Endothelial cell of umbilical vein (primary cell): ENCODE measurements around the gene MVK. TPM values are rescaled to one million over a fixed set of nuclear protein-coding genes. Genes with fewer than 3 reads are reported as not detected.

Experiments
- BruUV-seq: library from RNA; stranded (reverse); fragments of 400-500 nt; replicated peaks from 2 replicates; lab custom pipeline; 2021; lab: Mats Ljungman, UMichigan
- CTCF ChIA-PET: fragments of 300-600, 350-600 bp; sonication (Branson Sonifier 250); formaldehyde crosslinking; loops from one replicate; lab custom pipeline; 2021; ENCODE audit warnings: antibody characterized with exemption, inconsistent platforms; lab: Charles Lee
- POLR2A ChIA-PET: fragments of 300-600, 350-600 bp; sonication (Branson Sonifier 250); formaldehyde crosslinking; loops from one replicate; lab custom pipeline; 2021; ENCODE audit warnings: antibody characterized with exemption, inconsistent platforms; lab: Charles Lee
- DNase-seq: peaks from one replicate; pipeline ENCODE4 v3.0.0-alpha.2; 2011; ENCODE audit warnings: low read depth, low spot score
- FAIRE-seq: peaks from 2 replicates; lab custom pipeline; 2011; peaks lifted over from hg19 to GRCh38; lab: Jason Lieb, UNC
- H2AFZ ChIP-seq: 2 replicates; pipeline ENCODE4 v1.6.0; 2012; ENCODE audit warnings: low read depth, low read length, control low read depth, inconsistent platforms
- H3K27ac ChIP-seq: 2 replicates; pipeline ENCODE4 v1.5.1; 2011; ENCODE audit warnings: low read depth, mild to moderate bottlenecking, control low read depth, low read length, moderate library complexity; ENCODE audit not compliant: insufficient read depth
- H3K27me3 ChIP-seq, 2 experiments: 2 replicates each; pipeline versions ENCODE4 v1.6.0 to v1.6.1; 2011; ENCODE audit warnings: low read length in 2 of 2, mixed read lengths in 1 of 2; ENCODE audit not compliant: control insufficient read depth in 2 of 2, insufficient read depth in 2 of 2
- H3K36me3 ChIP-seq, 2 experiments: 2 replicates in 1 of 2; 3 replicates in 1 of 2; pipeline ENCODE4 v1.5.1; 2011; ENCODE audit warnings: low read length in 2 of 2, mild to moderate bottlenecking in 1 of 2, moderate library complexity in 1 of 2; ENCODE audit not compliant: control insufficient read depth in 2 of 2, insufficient read depth in 2 of 2; ENCODE audit errors: extremely low read depth in 1 of 2
- H3K4me1 ChIP-seq: 3 replicates; pipeline ENCODE4 v1.5.1; 2011; ENCODE audit warnings: mild to moderate bottlenecking, low read length; ENCODE audit not compliant: control insufficient read depth, insufficient read depth; ENCODE audit errors: extremely low read depth
- H3K4me2 ChIP-seq: 2 replicates; pipeline ENCODE4 v1.6.1; 2011; ENCODE audit warnings: low read length, control low read depth, mixed read lengths; ENCODE audit not compliant: insufficient read depth
- H3K4me3 ChIP-seq, 3 experiments: fragments of 200-600 bp in 1 of 3; sonication (generic), shearing (Covaris generic) in 1 of 3; replicated peaks in 1 of 3; 2 replicates each; pipeline ENCODE4 v1.5.1; 2011 to 2016; ENCODE audit warnings: control low read depth in 3 of 3, low read length in 3 of 3, mild to moderate bottlenecking in 2 of 3, inconsistent platforms in 1 of 3, low read depth in 1 of 3, moderate library complexity in 1 of 3; ENCODE audit not compliant: insufficient read depth in 1 of 3
- H3K79me2 ChIP-seq: 2 replicates; pipeline ENCODE4 v1.6.0; 2012; ENCODE audit warnings: low read length, inconsistent platforms; ENCODE audit not compliant: control insufficient read depth, insufficient read depth
- H3K9ac ChIP-seq: replicated peaks from 2 replicates; pipeline ENCODE3; 2011; ENCODE audit warnings: low read length, control low read depth; ENCODE audit not compliant: insufficient read depth; ENCODE audit errors: extremely low read depth
- H3K9me1 ChIP-seq: replicated peaks from 3 replicates; pipeline ENCODE4 v1.6.0; 2011; ENCODE audit warnings: mild to moderate bottlenecking, low read length; ENCODE audit not compliant: control insufficient read depth, insufficient read depth; ENCODE audit errors: extremely low read depth
- H3K9me3 ChIP-seq: replicated peaks from 2 replicates; pipeline ENCODE4 v1.5.1; 2012; ENCODE audit warnings: low read length, inconsistent platforms; ENCODE audit not compliant: control insufficient read depth, insufficient read depth
- H4K20me1 ChIP-seq: replicated peaks from 2 replicates; pipeline ENCODE3; 2011; ENCODE audit warnings: mild to moderate bottlenecking, low read length; ENCODE audit not compliant: control insufficient read depth, insufficient read depth; ENCODE audit errors: extremely low read depth
- CTCF ChIP-seq, 2 donors: IDR thresholded peaks; 1 replicate in 1 of 2; 2 replicates in 1 of 2; pipeline ENCODE4 v1.5.1; 2011; ENCODE audit warnings: low read length in 2 of 2, mild to moderate bottlenecking in 2 of 2, moderate library complexity in 2 of 2, control low read depth in 1 of 2, inconsistent platforms in 1 of 2, low read depth in 1 of 2; ENCODE audit not compliant: insufficient read depth in 1 of 2; ENCODE audit errors: extremely low read depth in 1 of 2
- EZH2 ChIP-seq: IDR thresholded peaks from 2 replicates; pipeline ENCODE4 v1.6.1; 2012; ENCODE audit warnings: borderline replicate concordance, low read depth, mild to moderate bottlenecking, moderate library complexity, low read length, inconsistent platforms; ENCODE audit not compliant: severe bottlenecking
- FOS ChIP-seq: IDR thresholded peaks from 2 replicates; pipeline ENCODE4 v1.6.1; 2011; ENCODE audit warnings: mild to moderate bottlenecking, low read length, moderate library complexity, borderline replicate concordance; ENCODE audit not compliant: insufficient read depth
- GATA2 ChIP-seq: IDR thresholded peaks from 2 replicates; pipeline ENCODE4 v1.7.0; 2011; ENCODE audit warnings: low read depth, mild to moderate bottlenecking, moderate library complexity, mixed read lengths, low read length; ENCODE audit not compliant: insufficient read length, insufficient read depth
- JUN ChIP-seq: IDR thresholded peaks from 2 replicates; pipeline ENCODE4 v1.6.1; 2011; ENCODE audit warnings: borderline replicate concordance, low read depth; ENCODE audit not compliant: insufficient read length, insufficient read depth
- MAX ChIP-seq: IDR thresholded peaks from 2 replicates; pipeline ENCODE4 v1.6.1; 2011; ENCODE audit not compliant: insufficient read depth, insufficient read length
- MYC ChIP-seq: IDR thresholded peaks from one replicate; pipeline ENCODE4 v1.6.1; 2011; ENCODE audit warnings: mild to moderate bottlenecking, low read depth, low read length
- POLR2A ChIP-seq: IDR thresholded peaks from 2 replicates; pipeline ENCODE4 v1.6.1; 2012; ENCODE audit warnings: low read depth, mild to moderate bottlenecking, control low read depth, low read length
- POLR2AphosphoS5 ChIP-seq: IDR thresholded peaks from 2 replicates; pipeline ENCODE4 v1.6.1; 2012; ENCODE audit warnings: low read depth, mild to moderate bottlenecking, control low read depth, low read length, moderate library complexity; ENCODE audit not compliant: insufficient read depth
- dilution Hi-C: fragments of 300-500 bp; cut with MboI; formaldehyde crosslinking; loops from one replicate; pipeline ENCODE4 v1.15.0; 2019; ENCODE audit warnings: low sequenced_read_pairs; ENCODE audit not compliant: extremely low pct_ligation_motif_present
- intact Hi-C: fragments of 100-400 bp; cut with micrococcal nuclease; formaldehyde crosslinking; loops from one replicate; pipeline ENCODE4 v1.10.0; 2022
- polyA plus RNA-seq, 4 experiments: library from polyadenylated mRNA; depleted of rRNA in 3 of 4; stranded (reverse) in 3 of 4; unstranded in 1 of 4; fragments of >200 nt; gene quantifications; 2 replicates each; pipeline versions ENCODE4 v1.2.1 to v1.2.3, GENCODE V29; 2011 to 2012; ENCODE audit warnings: missing spikeins in 1 of 4
- total RNA-seq: library from RNA; stranded (reverse); gene quantifications from 2 replicates; pipeline ENCODE4 v1.2.3, GENCODE V29; 2021

Gene MVK
- total and polyA plus RNA-seq, 2 donors (not counting 3 experiments of a cell fraction or from before 2014, with no cell fraction given), result 32.6 to 42.6 TPM

- no peaks in the 10 kb centered on the region for H3K9me3 ChIP-seq
- dilution Hi-C loops, result no loop called here
- DNase-seq, result no peak
- no peak overlapping the region for H2AFZ ChIP-seq
- BruUV-seq, result no TSS peak
- H3K4me2 ChIP-seq, result no peak overlapping the region
- H3K36me3 ChIP-seq, result peaks cover 0 to 3% of the 10 kb centered on the region in 2 experiments
- POLR2A ChIA-PET, result no interaction called here
- CTCF ChIA-PET, result interaction anchor here (1.5 to 9.4 kb wide), 2 partner anchors 175 to 245 kb away, joined by 3 to 252 read pairs; no protein-coding TSS in a partner anchor
- H3K9ac ChIP-seq, result no peak overlapping the region
- H3K4me3 ChIP-seq, result no peak overlapping the region
- H3K9me1 ChIP-seq, result no peaks in the 10 kb centered on the region
- intact Hi-C loops, result no loop called here
- no peaks in the 10 kb centered on the region for H4K20me1 ChIP-seq
- TF ChIP-seq MYC, result no peak
- TF ChIP-seq FOS, result no peak
- H3K79me2 ChIP-seq, result no peaks in the 10 kb centered on the region
- no peak overlapping the region for H3K27ac ChIP-seq
- H3K27me3 ChIP-seq, result no peaks in the 10 kb centered on the region
- H3K4me1 ChIP-seq, result peaks cover 3% of the 10 kb centered on the region
- FAIRE-seq, result peak; percentile 4
These were observed 26.9 kb downstream of the MVK start for GRCh38 chr12:109600481-109600880.

- ChIA-PET POLR2A (no interaction called here), CTCF (interaction anchor here (9.4 kb wide), 1 partner anchor 174 kb away, joined by 252 read pairs; no protein-coding TSS in a partner anchor)
- no peaks in the 10 kb centered on the region for H4K20me1 ChIP-seq
- DNase-seq (no peak), FAIRE-seq (no peak)
- no peaks in the 10 kb centered on the region for H3K9me1 ChIP-seq
- dilution Hi-C loops, result no loop called here
- H3K79me2 ChIP-seq, result no peaks in the 10 kb centered on the region
- BruUV-seq, result no TSS peak
- no peak overlapping the region for H3K27ac ChIP-seq
- H3K4me1 ChIP-seq, result peaks cover 3% of the 10 kb centered on the region
- H3K9me3 ChIP-seq, result no peaks in the 10 kb centered on the region
- H3K27me3 ChIP-seq, result no peaks in the 10 kb centered on the region
- H3K9ac ChIP-seq, result no peak overlapping the region
- H3K4me2 ChIP-seq, result no peak overlapping the region
- intact Hi-C loops, result no loop called here
- no peak for TF ChIP-seq CTCF (IDR thresholded peaks at IDR 0.05; ENCODE audit: extremely low read depth in 1 of 2, insufficient read depth in 1 of 2, low read depth in 1 of 2, low read length in 2 of 2)
- no peak for TF ChIP-seq MAX
- TF ChIP-seq GATA2, result no peak
- TF ChIP-seq FOS, result no peak
- TF ChIP-seq POLR2AphosphoS5, result no peak
- TF ChIP-seq MYC, result no peak
- no peak for TF ChIP-seq EZH2
- no peak for TF ChIP-seq JUN
- no peak for TF ChIP-seq POLR2A
- H3K36me3 ChIP-seq, result peaks cover 0 to 3% of the 10 kb centered on the region in 2 experiments
- no peak overlapping the region for H2AFZ ChIP-seq
- no peak overlapping the region for H3K4me3 ChIP-seq
These were observed 27.4 kb downstream of the MVK start for GRCh38 chr12:109600995-109601394.
